ENCODE measurements around the gene C19orf47.

The C19orf47 gene

GRCh38 chr19:40279761-40280607 is 68.2 kb downstream of the C19orf47 start:
- H3K79me2 ChIP-seq = peaks cover 83% of the 10 kb centered on the region
- H3K27me3 ChIP-seq (ENCODE audit: control insufficient read depth, insufficient read depth, low read length) = no peaks in the 10 kb centered on the region
- H3K27ac ChIP-seq = peak overlapping the region; percentile 17
- H3K9me3 ChIP-seq (ENCODE audit: control insufficient read depth, low read length) = no peaks in the 10 kb centered on the region
- H2AFZ ChIP-seq = no peak overlapping the region
- H3K4me3 ChIP-seq (ENCODE audit: low read depth, low read length) = no peak overlapping the region
- H3K4me1 ChIP-seq = peaks cover 38% of the 10 kb centered on the region
- TF ChIP-seq CTCF (IDR thresholded peaks at IDR 0.05) = no peak
- no peaks in the 10 kb centered on the region for H3K36me3 ChIP-seq (ENCODE audit: control insufficient read depth, insufficient read depth, low read length)
- peak overlapping the region; percentile 41 for H3K4me2 ChIP-seq (ENCODE audit: low read length)
- H3K9ac ChIP-seq = no peak overlapping the region

- no peaks in the 10 kb centered on the region for H3K9me3 ChIP-seq (ENCODE audit: control insufficient read depth, low read length)
Observed at GRCh38 chr19:40279120-40279551, 69.1 kb downstream of the C19orf47 start.

GRCh38 chr19:40278361-40279035 is 69.7 kb downstream of the C19orf47 start:
- Histone ChIP-seq H3K4me3 (ENCODE audit: low read depth, low read length) (no peak overlapping the region), H3K27ac (peak overlapping the region; percentile 17), H3K9me3 (ENCODE audit: control insufficient read depth, low read length) (no peaks in the 10 kb centered on the region), H3K36me3 (ENCODE audit: control insufficient read depth, insufficient read depth, low read length) (no peaks in the 10 kb centered on the region), H3K9ac (no peak overlapping the region), H3K4me1 (peaks cover 49% of the 10 kb centered on the region), H3K27me3 (ENCODE audit: control insufficient read depth, insufficient read depth, low read length) (no peaks in the 10 kb centered on the region), H2AFZ (no peak overlapping the region), H3K79me2 (peaks cover 81% of the 10 kb centered on the region), H3K4me2 (ENCODE audit: low read length) (no peak overlapping the region)
- no peak for TF ChIP-seq CTCF (IDR thresholded peaks at IDR 0.05)

More at GRCh38 chr19:40279120-40279551, 69.1 kb downstream of the C19orf47 start:
- Histone ChIP-seq H2AFZ (no peak overlapping the region), H3K4me2 (ENCODE audit: low read length) (no peak overlapping the region), H3K79me2 (peaks cover 82% of the 10 kb centered on the region), H3K36me3 (ENCODE audit: control insufficient read depth, insufficient read depth, low read length) (no peaks in the 10 kb centered on the region), H3K4me3 (ENCODE audit: low read depth, low read length) (no peak overlapping the region), H3K27me3 (ENCODE audit: control insufficient read depth, insufficient read depth, low read length) (no peaks in the 10 kb centered on the region), H3K4me1 (peaks cover 44% of the 10 kb centered on the region), H3K27ac (peak overlapping the region; percentile 17), H3K9ac (no peak overlapping the region)
- TF ChIP-seq CTCF (IDR thresholded peaks at IDR 0.05) = no peak

GRCh38 chr19:40277356-40278059 is 70.7 kb downstream of the C19orf47 start:
- Histone ChIP-seq H3K4me2 (ENCODE audit: low read length) (no peak overlapping the region), H3K79me2 (peaks cover 78% of the 10 kb centered on the region), H3K27ac (no peak overlapping the region), H3K4me3 (ENCODE audit: low read depth, low read length) (no peak overlapping the region), H3K27me3 (ENCODE audit: control insufficient read depth, insufficient read depth, low read length) (no peaks in the 10 kb centered on the region), H2AFZ (no peak overlapping the region), H3K9ac (no peak overlapping the region), H3K4me1 (peaks cover 42% of the 10 kb centered on the region), H3K36me3 (ENCODE audit: control insufficient read depth, insufficient read depth, low read length) (no peaks in the 10 kb centered on the region), H3K9me3 (ENCODE audit: control insufficient read depth, low read length) (no peaks in the 10 kb centered on the region)
- no peak for TF ChIP-seq CTCF (IDR thresholded peaks at IDR 0.05)

All from parathyroid adenoma (tissue), 2 donors.